Gastroesophageal sphincter (tissue), 3 donors: ENCODE measurements around the gene TGFBR3.

Experiments
- CTCF ChIP-seq, 4 experiments: fragments of 200-600 bp in 2 of 4; fragments of 450-650 bp in 2 of 4; sonication (generic) in 1 of 4; IDR thresholded peaks; one replicate each; pipeline ENCODE4 v1.5.1; 2017 to 2019; ENCODE audit warnings: antibody characterized with exemption in 4 of 4, mild to moderate bottlenecking in 2 of 4, moderate library complexity in 2 of 4
- EP300 ChIP-seq: sonication (generic); formaldehyde crosslinking; IDR thresholded peaks from one replicate; pipeline ENCODE4 v1.6.1; 2017; ENCODE audit warnings: antibody characterized with exemption, mild to moderate bottlenecking

GRCh38 chr1:91891969-91892368 is 6.0 kb upstream of the TGFBR3 start:
- TF ChIP-seq CTCF (IDR thresholded peaks at IDR 0.05) (no peak), EP300 (no peak)
